Measurements from ENCODE around the gene CD2. TPM values are rescaled to one million over a fixed set of nuclear protein-coding genes. Genes with fewer than 3 reads are reported as not detected.

CD2 gene
- polyA plus RNA-seq, 3 donors: 0.89 to 3.6 (median 2.1) TPM

GRCh38 chr1:116713474-116713873 is 40.8 kb upstream of the CD2 start:
- no peak for DNase-seq
- Histone ChIP-seq H3K4me1 (ENCODE audit: control insufficient read depth in 1 of 2, insufficient read depth in 2 of 2, low read length in 2 of 2) (peaks cover 0 to 7% of the 10 kb centered on the region in 2 donors), H3K27me3 (ENCODE audit: control insufficient read depth in 2 of 2, insufficient read depth in 2 of 2, low read length in 2 of 2) (no peaks in the 10 kb centered on the region), H3K9me3 (replicated peaks in 1 of 2; ENCODE audit: control insufficient read depth in 1 of 2, insufficient read depth in 1 of 2, low read length in 2 of 2) (no peaks in the 10 kb centered on the region), H3K4me3 (replicated peaks in 1 of 3; ENCODE audit: low read depth in 2 of 3, low read length in 3 of 3) (no peak overlapping the region), H2AFZ (ENCODE audit: insufficient read depth, low read depth, low read length, poor library complexity, severe bottlenecking) (no peak overlapping the region), H3K36me3 (replicated peaks in 1 of 2; ENCODE audit: control insufficient read depth in 1 of 2, insufficient read depth in 2 of 2, low read length in 2 of 2) (no peaks in the 10 kb centered on the region), H3K79me2 (ENCODE audit: insufficient read depth, low read length) (no peaks in the 10 kb centered on the region), H3K4me2 (replicated peaks; ENCODE audit: extremely low read depth, low read length, poor library complexity, severe bottlenecking) (no peak overlapping the region), H4K20me1 (ENCODE audit: insufficient read depth, low read length) (no peaks in the 10 kb centered on the region), H3K27ac (ENCODE audit: low read depth in 1 of 2, low read length in 2 of 2) (no peak overlapping the region), H3K9ac (ENCODE audit: insufficient read depth, low read length, poor library complexity, severe bottlenecking) (no peak overlapping the region)
- peaks cover 6% of the 10 kb centered on the region for H3K4me1 Mint-ChIP-seq
- no peak for TF ChIP-seq CTCF (IDR thresholded peaks at IDR 0.05)
- H3K36me3 Mint-ChIP-seq: no peaks in the 10 kb centered on the region
- H3K4me3 Mint-ChIP-seq: no peak overlapping the region
- WGBS (ENCODE audit: insufficient coverage): 94% methylated on average over 2 of the region's 3 CpGs
- no peak overlapping the region for H3K27ac Mint-ChIP-seq
- peaks cover 0 to 5% (median 2%) of the 10 kb centered on the region in 7 donors for H3K9me3 Mint-ChIP-seq
- peaks cover under 1 to 5% (median 2%) of the 10 kb centered on the region in 3 donors for H3K27me3 Mint-ChIP-seq (ENCODE audit: low read depth in 3 of 3)
- intact Hi-C loops (cut with micrococcal nuclease): no loop called here

GRCh38 chr1:116716391-116716790 is 37.8 kb upstream of the CD2 start:
- Mint-ChIP-seq H3K4me1 (peaks cover 6% of the 10 kb centered on the region), H3K4me3 (no peak overlapping the region), H3K27ac (no peak overlapping the region), H3K27me3 (ENCODE audit: low read depth in 3 of 3) (peaks cover 0 to 2% (median 0%) of the 10 kb centered on the region in 3 donors), H3K36me3 (no peaks in the 10 kb centered on the region), H3K9me3 (peaks cover 0 to 5% (median 2%) of the 10 kb centered on the region in 7 donors)
- no peak overlapping the region for H3K4me2 ChIP-seq (replicated peaks; ENCODE audit: extremely low read depth, low read length, poor library complexity, severe bottlenecking)
- no peaks in the 10 kb centered on the region for H3K79me2 ChIP-seq (ENCODE audit: insufficient read depth, low read length)
- H3K27ac ChIP-seq (ENCODE audit: low read depth in 1 of 2, low read length in 2 of 2): no peak overlapping the region
- H3K4me3 ChIP-seq (replicated peaks in 1 of 3; ENCODE audit: low read depth in 2 of 3, low read length in 3 of 3): no peak overlapping the region
- H2AFZ ChIP-seq (ENCODE audit: insufficient read depth, low read depth, low read length, poor library complexity, severe bottlenecking): no peak overlapping the region
- H3K36me3 ChIP-seq (replicated peaks in 1 of 2; ENCODE audit: control insufficient read depth in 1 of 2, insufficient read depth in 2 of 2, low read length in 2 of 2): no peaks in the 10 kb centered on the region
- H3K4me1 ChIP-seq (ENCODE audit: control insufficient read depth in 1 of 2, insufficient read depth in 2 of 2, low read length in 2 of 2): peaks cover 0 to 7% of the 10 kb centered on the region in 2 donors
- no peaks in the 10 kb centered on the region for H4K20me1 ChIP-seq (ENCODE audit: insufficient read depth, low read length)
- intact Hi-C loops (cut with micrococcal nuclease): no loop called here
- no peak for DNase-seq
- H3K27me3 ChIP-seq (ENCODE audit: control insufficient read depth in 2 of 2, insufficient read depth in 2 of 2, low read length in 2 of 2): no peaks in the 10 kb centered on the region
- WGBS (ENCODE audit: insufficient coverage): 100% methylated on average over 1 of the region's 3 CpGs
- no peaks in the 10 kb centered on the region for H3K9me3 ChIP-seq (replicated peaks in 1 of 2; ENCODE audit: control insufficient read depth in 1 of 2, insufficient read depth in 1 of 2, low read length in 2 of 2)
- H3K9ac ChIP-seq (ENCODE audit: insufficient read depth, low read length, poor library complexity, severe bottlenecking): no peak overlapping the region
- TF ChIP-seq CTCF (IDR thresholded peaks at IDR 0.05): no peak
